22Rv1 (cell line): ENCODE measurements around the gene FAM83D.

Experiments
- ZFX ChIP-seq: fragments of 450-650 bp; IDR thresholded peaks from 2 replicates; pipeline ENCODE4 v1.6.1; 2017; ENCODE audit warnings: antibody characterized with exemption, borderline replicate concordance
- TF ChIP-seq, protein P1 (sequence below): fragments of 450-650 bp; IDR thresholded peaks from 2 replicates; pipeline ENCODE4 v1.5.1; 2017; ENCODE audit warnings: mild to moderate bottlenecking

DNA sequence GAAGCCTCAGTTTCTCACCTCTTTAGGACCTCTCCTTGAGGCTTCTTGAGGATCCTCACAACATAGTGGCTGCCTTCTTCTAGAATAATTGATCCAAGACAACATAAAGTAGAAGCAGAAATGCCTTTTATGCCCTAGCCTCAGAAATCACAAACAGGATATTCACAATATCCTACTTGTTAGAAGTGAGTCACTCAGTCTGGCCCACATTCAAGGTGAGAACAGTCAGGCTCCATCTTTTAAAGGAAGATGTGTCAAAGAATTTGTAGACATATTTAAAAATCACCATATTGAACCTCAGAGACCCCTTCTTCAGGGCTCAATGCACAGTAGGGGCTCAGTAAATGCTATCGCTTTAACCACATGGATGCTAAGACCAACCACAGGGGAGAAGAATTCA, 20.8 kb upstream of the FAM83D start:
- TF ChIP-seq, protein P1, sequence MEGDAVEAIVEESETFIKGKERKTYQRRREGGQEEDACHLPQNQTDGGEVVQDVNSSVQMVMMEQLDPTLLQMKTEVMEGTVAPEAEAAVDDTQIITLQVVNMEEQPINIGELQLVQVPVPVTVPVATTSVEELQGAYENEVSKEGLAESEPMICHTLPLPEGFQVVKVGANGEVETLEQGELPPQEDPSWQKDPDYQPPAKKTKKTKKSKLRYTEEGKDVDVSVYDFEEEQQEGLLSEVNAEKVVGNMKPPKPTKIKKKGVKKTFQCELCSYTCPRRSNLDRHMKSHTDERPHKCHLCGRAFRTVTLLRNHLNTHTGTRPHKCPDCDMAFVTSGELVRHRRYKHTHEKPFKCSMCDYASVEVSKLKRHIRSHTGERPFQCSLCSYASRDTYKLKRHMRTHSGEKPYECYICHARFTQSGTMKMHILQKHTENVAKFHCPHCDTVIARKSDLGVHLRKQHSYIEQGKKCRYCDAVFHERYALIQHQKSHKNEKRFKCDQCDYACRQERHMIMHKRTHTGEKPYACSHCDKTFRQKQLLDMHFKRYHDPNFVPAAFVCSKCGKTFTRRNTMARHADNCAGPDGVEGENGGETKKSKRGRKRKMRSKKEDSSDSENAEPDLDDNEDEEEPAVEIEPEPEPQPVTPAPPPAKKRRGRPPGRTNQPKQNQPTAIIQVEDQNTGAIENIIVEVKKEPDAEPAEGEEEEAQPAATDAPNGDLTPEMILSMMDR = no peak
- no peak for TF ChIP-seq ZFX
